Uterus (tissue), 4 donors: ENCODE measurements around the gene PSD. TPM values are rescaled to one million over a fixed set of nuclear protein-coding genes. Genes with fewer than 3 reads are reported as not detected.

Experiments used
- DNase-seq, 2 donors: peaks; one replicate each; pipeline ENCODE4 v3.0.0-alpha.2; 2019 to 2020
- H3K27ac ChIP-seq, 2 donors: fragments of 200-600 bp; sonication (generic); 1 replicate in 1 of 2; 2 replicates in 1 of 2; pipeline ENCODE4 v1.5.1; 2016 to 2018
- H3K27me3 ChIP-seq, 2 donors: fragments of 200-600 bp; sonication (generic); one replicate each; pipeline ENCODE4 v1.5.1; 2018 to 2019; ENCODE audit warnings: control low read depth in 1 of 2
- H3K36me3 ChIP-seq, 2 donors: fragments of 200-600 bp; sonication (generic); one replicate each; pipeline ENCODE4 v1.5.1; 2019; ENCODE audit warnings: control low read depth in 1 of 2
- H3K4me1 ChIP-seq, 2 donors: fragments of 200-600 bp; sonication (generic); one replicate each; pipeline ENCODE4 v1.5.1; 2018 to 2019; ENCODE audit warnings: control low read depth in 1 of 2
- H3K4me3 ChIP-seq, 2 donors: fragments of 200-600 bp; sonication (generic); 1 replicate in 1 of 2; 2 replicates in 1 of 2; pipeline ENCODE4 v1.5.1; 2018 to 2019; ENCODE audit warnings: mild to moderate bottlenecking in 1 of 2
- H3K9me3 ChIP-seq, 2 donors: fragments of 200-600 bp; sonication (generic); one replicate each; pipeline ENCODE4 v1.5.1; 2019; ENCODE audit warnings: control low read depth in 1 of 2
- POLR2A ChIP-seq, 2 donors: fragments of 450-650 bp; IDR thresholded peaks; one replicate each; pipeline ENCODE4 v1.6.1; 2016; ENCODE audit warnings: antibody characterized with exemption in 2 of 2, mild to moderate bottlenecking in 1 of 2, moderate library complexity in 1 of 2
- intact Hi-C: fragments of 100-400 bp; cut with DNase I; formaldehyde crosslinking; loops from one replicate; pipeline ENCODE4 v1.15.1; 2023; ENCODE audit warnings: low total_unique reads
- total RNA-seq, 4 donors: library from RNA; depleted of rRNA in 3 of 4; stranded (reverse); fragments of >200 nt in 3 of 4; gene quantifications; one replicate each; pipeline versions ENCODE4 v1.1.0 to v1.2.4, GENCODE V29; 2014 to 2023
- TF ChIP-seq, protein P1 (sequence below), 4 experiments: fragments of 200-600 bp in 2 of 4; fragments of 450-650 bp in 2 of 4; sonication (generic) in 2 of 4; IDR thresholded peaks; one replicate each; pipeline ENCODE4 v1.5.1; 2016 to 2019; ENCODE audit warnings: antibody characterized with exemption in 4 of 4, mild to moderate bottlenecking in 2 of 4, moderate library complexity in 1 of 4
- donor health status: DM: yes; HTN: yes; CAD: no.

Gene PSD
- total RNA-seq, 4 donors from 2014 or later, result 31.3 to 114 (median 37.3) TPM; not detected in 1

DNA sequence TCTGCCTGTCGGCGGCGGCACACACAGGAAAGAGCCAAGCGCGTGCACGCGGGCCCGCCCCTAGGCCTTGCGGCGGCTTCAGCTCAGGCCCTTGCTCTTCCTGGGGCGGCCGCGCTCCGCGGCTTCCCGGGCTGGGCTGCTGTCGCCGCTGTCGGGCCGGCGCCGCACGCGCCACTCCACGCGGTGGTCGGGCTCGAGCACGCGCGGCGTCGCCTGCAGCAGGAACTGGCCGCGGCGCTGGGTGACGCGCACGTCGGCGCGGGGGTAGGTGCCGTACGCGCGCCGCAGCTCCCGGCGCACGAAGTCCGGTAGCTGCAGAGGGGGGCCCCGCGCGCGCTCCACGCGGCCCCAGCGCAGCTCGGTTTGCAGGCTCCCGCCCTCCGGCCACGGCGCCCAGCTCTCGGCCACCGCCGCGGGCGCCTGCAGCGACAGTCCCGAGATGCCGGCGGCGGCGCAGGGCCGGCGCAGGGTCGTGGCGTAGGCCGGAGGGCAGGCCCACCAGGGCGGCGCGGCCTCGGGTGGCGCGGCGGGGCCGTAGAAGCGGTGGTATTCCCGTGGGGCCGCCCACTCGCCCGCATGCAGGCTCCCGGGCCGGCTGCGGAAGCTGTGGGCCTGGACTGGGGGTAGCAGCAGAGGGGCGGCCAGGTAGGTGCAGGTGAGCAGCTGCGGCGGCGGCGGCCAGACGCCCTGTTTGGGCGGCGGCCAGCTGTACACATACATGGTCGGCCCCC, 32.0 kb upstream of the PSD start:
- Histone ChIP-seq H3K9me3 (no peaks in the 10 kb centered on the region), H3K4me3 (peak overlapping the region; percentile 51 to 82), H3K27me3 (no peaks in the 10 kb centered on the region), H3K4me1 (no peaks in the 10 kb centered on the region), H3K27ac (peak overlapping the region; percentile 76 to 85), H3K36me3 (no peaks in the 10 kb centered on the region)
- TF ChIP-seq POLR2A (IDR thresholded peaks at IDR 0.05), result peak; percentile 13 to 69
- TF ChIP-seq, protein P1, sequence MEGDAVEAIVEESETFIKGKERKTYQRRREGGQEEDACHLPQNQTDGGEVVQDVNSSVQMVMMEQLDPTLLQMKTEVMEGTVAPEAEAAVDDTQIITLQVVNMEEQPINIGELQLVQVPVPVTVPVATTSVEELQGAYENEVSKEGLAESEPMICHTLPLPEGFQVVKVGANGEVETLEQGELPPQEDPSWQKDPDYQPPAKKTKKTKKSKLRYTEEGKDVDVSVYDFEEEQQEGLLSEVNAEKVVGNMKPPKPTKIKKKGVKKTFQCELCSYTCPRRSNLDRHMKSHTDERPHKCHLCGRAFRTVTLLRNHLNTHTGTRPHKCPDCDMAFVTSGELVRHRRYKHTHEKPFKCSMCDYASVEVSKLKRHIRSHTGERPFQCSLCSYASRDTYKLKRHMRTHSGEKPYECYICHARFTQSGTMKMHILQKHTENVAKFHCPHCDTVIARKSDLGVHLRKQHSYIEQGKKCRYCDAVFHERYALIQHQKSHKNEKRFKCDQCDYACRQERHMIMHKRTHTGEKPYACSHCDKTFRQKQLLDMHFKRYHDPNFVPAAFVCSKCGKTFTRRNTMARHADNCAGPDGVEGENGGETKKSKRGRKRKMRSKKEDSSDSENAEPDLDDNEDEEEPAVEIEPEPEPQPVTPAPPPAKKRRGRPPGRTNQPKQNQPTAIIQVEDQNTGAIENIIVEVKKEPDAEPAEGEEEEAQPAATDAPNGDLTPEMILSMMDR (IDR thresholded peaks at IDR 0.05), result peak in 2 of 4 experiments; percentile 22 to 30
- intact Hi-C loops, result no loop called here
- peak; percentile 59 to 79 for DNase-seq

GRCh38 chr10:102450124-102450373, 31.5 kb upstream of the PSD start:
- H3K36me3 ChIP-seq, result no peaks in the 10 kb centered on the region
- H3K4me3 ChIP-seq, result peak overlapping the region; percentile 51 to 82
- H3K9me3 ChIP-seq, result no peaks in the 10 kb centered on the region
- peak overlapping the region; percentile 76 to 85 for H3K27ac ChIP-seq
- DNase-seq, result no peak
- H3K4me1 ChIP-seq, result no peaks in the 10 kb centered on the region
- no peaks in the 10 kb centered on the region for H3K27me3 ChIP-seq
- intact Hi-C loops, result no loop called here
- no peak for TF ChIP-seq POLR2A (IDR thresholded peaks at IDR 0.05)
- TF ChIP-seq, protein P1 (IDR thresholded peaks at IDR 0.05), result no peak

- peak; percentile 63 to 78 for DNase-seq
- TF ChIP-seq POLR2A (IDR thresholded peaks at IDR 0.05), result no peak
- TF ChIP-seq, protein P1 (IDR thresholded peaks at IDR 0.05), result no peak
- no peaks in the 10 kb centered on the region for H3K27me3 ChIP-seq
- no peaks in the 10 kb centered on the region for H3K36me3 ChIP-seq
- intact Hi-C loops, result no loop called here
- no peaks in the 10 kb centered on the region for H3K4me1 ChIP-seq
- H3K27ac ChIP-seq, result peak overlapping the region; percentile 76 to 85
- no peaks in the 10 kb centered on the region for H3K9me3 ChIP-seq
- H3K4me3 ChIP-seq, result peak overlapping the region; percentile 51 to 82
Measured at GRCh38 chr10:102449321-102450123, 30.9 kb upstream of the PSD start.

- Histone ChIP-seq H3K27ac (no peak overlapping the region), H3K36me3 (no peaks in the 10 kb centered on the region), H3K9me3 (no peaks in the 10 kb centered on the region), H3K27me3 (no peaks in the 10 kb centered on the region), H3K4me3 (no peak overlapping the region), H3K4me1 (no peaks in the 10 kb centered on the region)
- no peak for DNase-seq
- no peak for TF ChIP-seq POLR2A (IDR thresholded peaks at IDR 0.05)
- TF ChIP-seq, protein P1 (IDR thresholded peaks at IDR 0.05), result no peak
- intact Hi-C loops, result no loop called here
Measured at GRCh38 chr10:102444851-102445250, 26.3 kb upstream of the PSD start.

DNA sequence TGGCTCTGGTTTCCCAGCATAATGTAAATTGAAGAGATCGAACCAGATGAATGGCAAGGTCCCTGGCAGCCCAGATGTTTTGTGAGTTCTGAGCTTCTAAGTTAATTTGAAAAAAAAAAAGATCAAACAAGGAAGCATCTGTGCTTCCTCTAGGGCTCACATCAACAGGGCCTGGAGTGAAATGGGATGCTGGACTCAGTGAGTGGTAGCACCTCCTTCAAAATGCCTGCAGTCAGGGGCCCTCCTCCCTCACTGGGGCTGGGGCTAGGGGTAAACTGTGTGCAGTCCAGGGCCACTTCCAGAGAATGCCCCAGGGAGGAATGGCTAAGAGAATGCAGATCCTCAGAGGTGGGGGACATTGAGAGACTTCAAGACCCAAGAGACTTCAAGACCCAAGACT, 19.8 kb upstream of the PSD start:
- intact Hi-C loops, result no loop called here
- Histone ChIP-seq H3K27ac (no peak overlapping the region), H3K36me3 (no peaks in the 10 kb centered on the region), H3K4me1 (no peaks in the 10 kb centered on the region), H3K9me3 (no peaks in the 10 kb centered on the region), H3K27me3 (no peaks in the 10 kb centered on the region), H3K4me3 (no peak overlapping the region)
- no peak for DNase-seq
- TF ChIP-seq POLR2A (IDR thresholded peaks at IDR 0.05), result no peak
- TF ChIP-seq, protein P1 (IDR thresholded peaks at IDR 0.05), result no peak
